GM13977 (cell line): ENCODE measurements around the gene UCMA.

Source experiments
- DNase-seq: peaks from one replicate; pipeline ENCODE4 v3.0.0; 2012; ENCODE audit warnings: low spot score
- CTCF ChIP-seq: IDR thresholded peaks from 2 replicates; pipeline ENCODE4 v1.5.1; 2012; ENCODE audit warnings: mild to moderate bottlenecking, control low read depth; ENCODE audit not compliant: insufficient read depth; ENCODE audit errors: extremely low read depth, missing control alignments
- in situ Hi-C: fragments of 300-500 bp; cut with MboI; formaldehyde crosslinking; loops from one replicate; pipeline ENCODE4 v1.12.0; 2022; ENCODE audit warnings: low sequenced_read_pairs, low pct_unique_long_range_greater_than_20kb, mixed read lengths, inconsistent platforms; ENCODE audit not compliant: unreplicated experiment

Gene UCMA

GRCh38 chr10:13190816-13191215 lies 43.4 kb downstream of the UCMA start:
- in situ Hi-C loops: no loop called here
- no peak for DNase-seq
- no peak for TF ChIP-seq CTCF

GRCh38 chr10:13189961-13190360 lies 44.2 kb downstream of the UCMA start:
- DNase-seq: no peak
- in situ Hi-C loops: no loop called here
- TF ChIP-seq CTCF: no peak

GRCh38 chr10:13188593-13188992 lies 45.6 kb downstream of the UCMA start:
- TF ChIP-seq CTCF: no peak
- DNase-seq: no peak
- in situ Hi-C loops: no loop called here

- TF ChIP-seq CTCF: no peak
- in situ Hi-C loops: no loop called here
- DNase-seq: no peak
Measured at GRCh38 chr10:13187135-13187534, 47.0 kb downstream of the UCMA start.

GRCh38 chr10:13184730-13185514 lies 49.3 kb downstream of the UCMA start:
- TF ChIP-seq CTCF: no peak
- DNase-seq: no peak
- in situ Hi-C loops: no loop called here

- no peak for TF ChIP-seq CTCF
- no peak for DNase-seq
- in situ Hi-C loops: no loop called here
Measured at GRCh38 chr10:13184276-13184675, 49.9 kb downstream of the UCMA start.
